C1 segment of cervical spinal cord (tissue), 14 donors: ENCODE measurements around the gene PDLIM1.

Experiments
- DNase-seq, 14 donors: peaks; one replicate each; lab custom pipeline; 2025; lab: John Stamatoyannopoulos, UW

Gene PDLIM1, protein sequence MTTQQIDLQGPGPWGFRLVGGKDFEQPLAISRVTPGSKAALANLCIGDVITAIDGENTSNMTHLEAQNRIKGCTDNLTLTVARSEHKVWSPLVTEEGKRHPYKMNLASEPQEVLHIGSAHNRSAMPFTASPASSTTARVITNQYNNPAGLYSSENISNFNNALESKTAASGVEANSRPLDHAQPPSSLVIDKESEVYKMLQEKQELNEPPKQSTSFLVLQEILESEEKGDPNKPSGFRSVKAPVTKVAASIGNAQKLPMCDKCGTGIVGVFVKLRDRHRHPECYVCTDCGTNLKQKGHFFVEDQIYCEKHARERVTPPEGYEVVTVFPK

DNA sequence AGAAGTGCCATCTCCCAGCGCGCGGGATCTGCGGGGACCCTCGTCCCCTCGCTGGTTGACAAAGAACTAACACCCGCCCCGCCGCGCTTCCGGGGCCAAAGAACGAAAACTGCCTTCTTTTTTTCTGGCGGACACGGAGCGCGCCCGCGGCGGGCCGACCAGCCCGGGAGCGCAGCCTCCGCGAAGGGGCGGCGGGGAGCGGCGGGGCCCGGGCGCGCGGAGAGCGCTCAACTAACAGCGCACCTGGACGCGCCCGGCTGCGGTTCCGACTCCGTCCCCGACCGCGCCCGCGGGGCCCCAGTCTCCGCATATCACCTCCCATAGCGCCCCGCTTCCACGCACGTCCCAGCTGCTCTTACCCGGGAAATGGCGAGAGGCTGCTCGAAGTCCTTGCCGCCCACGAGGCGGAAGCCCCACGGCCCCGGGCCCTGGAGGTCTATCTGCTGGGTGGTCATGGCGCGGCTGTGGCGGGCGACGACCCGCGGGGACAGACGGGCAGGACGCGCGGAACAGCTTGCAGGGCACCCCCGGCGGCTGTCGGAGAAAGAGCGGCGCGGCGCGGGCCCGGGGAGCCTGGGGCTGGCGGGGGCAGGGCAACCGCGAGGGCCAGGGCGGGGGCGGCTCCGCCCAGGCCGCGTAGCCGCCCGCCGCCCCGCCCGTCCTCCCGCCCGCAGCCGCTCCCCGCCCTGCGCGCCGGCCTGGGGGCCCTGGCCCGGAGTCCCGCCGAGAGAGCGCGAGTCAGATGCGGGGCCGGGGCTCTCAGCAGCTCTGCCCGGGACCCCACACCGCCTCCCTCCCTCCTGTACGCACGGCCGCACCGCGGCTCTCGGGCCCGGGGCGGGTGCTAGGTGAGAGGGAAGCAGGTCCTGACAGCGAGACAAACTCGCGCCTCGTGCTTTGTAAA is at the start of gene PDLIM1:
Gene PDLIM1 (minus strand): TSS at position 543 of the 904 bp plus-strand sequence. CDS start 88 bp downstream, at position 455.
- peak in 1 of 14 donors; percentile 1 for DNase-seq

DNA sequence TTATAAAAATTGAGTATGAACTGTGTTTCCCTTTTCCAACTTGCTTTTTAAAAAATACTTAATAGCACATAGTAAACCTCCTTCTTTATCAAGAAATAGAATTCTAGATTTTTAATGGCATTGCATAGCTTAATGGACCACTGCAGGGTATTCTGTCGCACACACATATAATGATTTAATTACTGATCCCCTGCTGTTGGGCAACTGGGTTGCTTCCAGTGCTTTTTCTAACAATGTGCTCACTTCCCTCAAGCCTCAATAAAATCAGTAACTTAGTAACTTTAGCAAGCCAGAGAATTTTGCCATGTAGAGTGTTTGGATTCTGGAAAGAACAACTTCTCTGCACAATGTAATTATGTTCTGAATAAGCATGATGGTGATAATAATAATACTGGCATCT is 49.1 kb upstream of the PDLIM1 start:
- no peak for DNase-seq

DNA sequence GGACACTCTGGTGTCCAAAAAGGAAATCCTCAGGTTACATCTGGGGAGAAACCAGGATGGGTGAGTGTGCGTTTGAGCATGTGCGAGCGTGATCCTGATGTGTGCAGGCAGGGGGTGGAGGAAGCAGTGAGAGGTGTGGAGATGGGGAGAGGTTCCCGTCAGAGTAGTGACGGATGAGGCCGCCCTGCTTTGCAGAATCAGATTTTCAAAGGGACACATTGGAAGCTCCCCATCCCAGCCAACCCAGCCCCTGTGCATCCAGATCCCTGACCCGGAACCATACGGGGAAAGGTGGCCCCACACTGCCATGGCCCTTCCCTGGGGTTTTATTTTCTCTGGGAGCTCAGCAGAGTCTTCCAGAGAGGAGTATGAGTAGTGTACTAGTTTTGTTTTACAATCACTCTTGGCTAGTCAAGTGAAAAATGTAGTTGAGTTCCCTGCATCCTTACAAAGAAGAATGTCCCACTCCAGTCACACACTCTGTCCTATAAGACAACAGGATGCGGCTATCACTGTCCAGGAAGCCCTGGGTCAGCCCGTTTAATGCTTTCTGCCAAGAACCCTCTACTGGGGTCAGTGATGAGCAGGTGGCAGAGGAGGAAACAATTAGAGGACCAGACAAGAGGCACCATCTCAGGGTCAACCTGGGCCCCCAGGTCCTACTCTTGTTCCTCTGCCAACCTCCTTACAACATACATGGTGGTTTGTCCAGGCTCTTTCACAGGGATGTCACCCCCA is 46.8 kb upstream of the PDLIM1 start:
- DNase-seq = no peak

DNA sequence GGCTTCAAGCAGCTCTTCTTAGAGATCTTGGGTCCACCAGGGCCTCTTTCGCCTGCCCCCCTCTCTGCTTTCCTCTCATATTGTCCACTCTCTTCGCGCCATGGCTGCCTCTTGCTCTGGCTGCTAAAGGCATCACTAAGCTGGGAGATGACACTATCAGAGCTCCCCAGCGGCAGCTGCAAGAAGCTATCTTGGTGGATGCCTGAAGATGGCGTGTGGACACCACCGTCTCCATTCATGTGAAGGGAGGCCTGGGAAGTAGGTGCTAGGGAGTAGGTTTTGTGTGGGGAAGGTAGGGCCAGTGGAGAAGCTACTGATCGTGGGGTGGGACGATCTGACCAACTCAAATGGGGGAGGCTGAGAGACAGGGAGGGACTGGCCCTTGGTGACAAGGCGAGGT is 45.9 kb upstream of the PDLIM1 start:
- DNase-seq = no peak

DNA sequence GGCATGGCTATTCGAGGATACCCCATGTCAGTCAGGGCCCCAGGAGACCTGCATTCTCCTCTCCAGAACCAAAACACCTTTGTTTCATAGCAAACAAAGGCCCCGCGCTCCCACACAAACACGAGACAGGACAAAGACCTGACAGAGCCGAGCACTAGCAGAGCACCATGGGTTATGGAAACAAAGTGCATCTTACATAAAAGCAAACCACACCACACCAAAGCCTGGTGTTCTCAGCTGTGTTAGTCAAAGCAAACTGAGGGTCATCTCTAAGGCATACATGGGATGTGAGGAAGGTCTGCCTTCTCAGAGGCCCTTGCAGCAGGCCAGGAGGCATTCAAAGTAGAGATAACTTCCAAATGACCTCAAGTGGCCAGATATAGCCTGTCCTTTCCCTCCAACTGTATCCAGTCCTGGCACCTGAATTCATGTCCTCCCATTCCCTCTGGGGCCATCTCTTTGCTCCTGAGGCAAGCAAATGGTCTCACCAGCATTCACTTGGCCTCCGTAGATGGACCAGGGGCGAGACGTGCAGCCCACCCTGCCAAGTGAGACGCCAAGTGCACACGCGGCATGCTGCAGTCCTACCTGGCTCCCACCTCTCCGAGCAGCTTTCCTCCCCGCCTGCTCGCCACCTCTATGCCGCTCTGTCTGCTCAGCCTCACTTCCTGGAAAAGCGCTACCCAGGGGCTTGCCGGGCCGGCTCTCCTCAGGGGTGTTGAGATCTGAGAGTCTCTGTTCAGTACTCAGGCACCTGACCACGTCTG is 45.3 kb upstream of the PDLIM1 start:
- DNase-seq = no peak

DNA sequence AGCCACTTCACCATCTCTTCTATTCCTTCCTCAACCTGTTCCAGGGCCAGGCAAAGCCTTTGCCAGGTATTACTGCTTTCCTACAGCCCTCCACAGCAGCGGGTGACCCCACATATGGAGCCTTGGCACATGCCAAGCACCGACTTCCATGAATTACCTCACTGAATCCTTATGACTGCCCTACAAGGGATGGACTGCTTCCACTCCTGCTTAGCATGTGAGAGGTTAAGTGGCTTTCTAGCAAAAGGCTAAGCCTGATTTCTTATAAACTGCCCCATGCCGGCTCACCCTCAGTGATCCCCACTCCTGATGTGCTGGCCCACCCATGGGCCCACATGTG is 44.0 kb upstream of the PDLIM1 start:
- peak in 1 of 14 donors; percentile 28 for DNase-seq

DNA sequence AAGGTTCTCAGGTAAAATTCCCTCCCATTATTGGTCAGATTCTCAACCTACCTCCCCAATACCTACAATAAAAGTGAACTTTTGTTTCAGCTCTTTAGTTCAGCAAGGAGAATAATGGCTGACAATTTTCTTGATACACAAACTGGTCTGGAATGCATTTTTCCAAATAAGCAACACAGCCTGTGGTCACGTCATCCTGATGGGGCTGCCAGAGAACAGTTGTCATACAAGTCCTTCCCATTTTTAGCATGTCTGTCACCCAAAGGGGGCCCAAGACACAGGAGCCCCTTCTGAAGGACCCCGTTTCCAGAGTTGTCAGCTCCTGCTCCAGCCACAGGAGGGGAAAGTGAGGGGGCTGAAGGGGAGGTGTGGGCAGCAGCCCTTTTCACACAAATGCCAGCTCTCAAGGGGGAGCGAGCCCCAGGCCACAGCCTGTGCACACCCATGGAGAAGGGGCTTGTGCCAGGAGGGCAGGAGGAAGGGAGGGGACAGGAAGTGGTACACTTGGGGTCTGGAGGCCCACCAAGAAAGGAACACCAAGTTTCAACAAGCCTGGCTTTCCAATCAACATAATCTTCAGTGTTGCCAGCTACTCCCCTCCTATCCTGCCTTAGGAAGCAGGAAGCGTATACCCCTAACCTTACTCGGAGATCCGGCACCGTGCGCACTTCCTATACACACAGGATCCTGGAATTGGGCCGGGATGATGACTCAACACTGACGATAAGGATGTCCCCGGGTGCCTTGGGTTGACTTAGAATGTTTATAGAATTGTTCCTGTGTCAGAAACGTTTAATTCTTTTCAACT is 43.4 kb upstream of the PDLIM1 start:
- DNase-seq = peak in 1 of 14 donors; percentile 6

DNA sequence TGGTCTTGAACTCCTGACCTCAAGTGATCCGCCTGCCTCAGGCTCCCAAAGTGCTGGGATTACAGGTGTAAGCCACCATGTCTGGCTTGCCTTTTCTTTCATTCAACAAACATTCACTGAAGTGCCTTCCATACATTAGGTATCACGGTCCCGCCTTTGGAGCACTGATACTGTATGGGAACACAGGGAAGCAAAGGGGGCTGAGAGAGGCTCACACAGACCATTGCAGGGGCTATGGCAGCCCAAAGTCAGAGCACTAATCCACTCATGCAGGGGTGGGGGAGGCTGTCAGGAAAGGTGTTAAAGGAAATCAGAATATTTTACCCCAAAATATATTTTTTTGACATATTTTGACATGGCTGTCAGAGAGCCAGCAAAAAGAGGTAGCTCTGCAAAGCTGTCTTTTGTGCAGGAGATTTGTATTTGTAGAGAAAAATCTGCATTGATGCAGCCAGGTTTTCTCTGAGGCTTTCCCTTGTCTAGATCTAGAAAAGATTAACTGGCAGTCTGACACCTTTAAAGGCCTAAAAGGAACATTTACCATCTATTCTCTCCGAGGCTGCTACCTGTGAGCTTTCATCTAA is 42.0 kb upstream of the PDLIM1 start:
- DNase-seq = no peak

DNA sequence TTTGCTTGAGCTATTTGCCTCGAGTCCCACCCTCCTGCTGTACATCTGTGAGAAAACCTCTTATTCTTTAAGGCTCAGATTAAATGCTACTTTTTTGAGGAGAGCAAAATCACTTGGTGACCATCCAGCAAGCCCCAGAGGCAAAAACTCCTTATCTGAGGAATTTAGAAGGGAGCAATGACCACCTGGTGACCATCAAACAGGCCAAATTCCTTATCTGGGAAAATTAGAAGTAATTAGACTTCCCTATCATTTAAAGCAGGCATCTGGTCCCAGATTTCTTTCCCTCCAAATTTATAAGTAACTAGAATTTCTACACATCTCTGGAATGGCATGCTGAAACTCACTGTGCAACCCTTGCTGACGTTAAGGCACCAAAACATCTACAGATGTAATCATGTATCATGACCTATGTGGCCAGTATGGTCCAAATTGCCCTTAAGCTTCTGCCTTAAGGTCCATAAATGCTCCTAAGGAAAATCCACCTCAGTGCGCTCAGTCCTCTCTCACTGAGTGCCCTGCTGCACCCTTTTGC is 40.9 kb upstream of the PDLIM1 start:
- DNase-seq = no peak

DNA sequence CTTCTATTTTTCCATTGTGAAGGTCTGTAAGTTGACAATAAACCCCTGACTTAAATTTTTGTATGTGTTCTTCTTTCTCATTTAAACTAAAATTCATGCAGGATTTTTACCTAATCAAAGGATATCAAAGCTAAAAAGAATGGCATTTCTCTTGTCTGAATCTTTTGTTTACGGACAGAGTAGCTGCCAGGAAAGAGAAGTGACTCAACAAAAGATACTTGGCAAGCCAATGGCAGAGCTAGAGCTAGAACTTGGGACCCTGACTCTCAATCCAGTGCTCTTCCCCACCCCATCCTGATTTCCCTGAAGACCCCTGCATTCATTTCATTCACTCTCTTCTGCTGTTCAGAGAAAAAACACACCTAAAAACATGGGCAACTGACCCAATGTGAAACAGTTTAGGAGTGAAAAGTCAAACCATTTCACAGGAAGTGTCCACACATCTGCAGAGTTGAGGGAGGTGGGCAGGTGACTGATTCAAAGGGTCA is 40.2 kb upstream of the PDLIM1 start:
- DNase-seq = no peak

DNA sequence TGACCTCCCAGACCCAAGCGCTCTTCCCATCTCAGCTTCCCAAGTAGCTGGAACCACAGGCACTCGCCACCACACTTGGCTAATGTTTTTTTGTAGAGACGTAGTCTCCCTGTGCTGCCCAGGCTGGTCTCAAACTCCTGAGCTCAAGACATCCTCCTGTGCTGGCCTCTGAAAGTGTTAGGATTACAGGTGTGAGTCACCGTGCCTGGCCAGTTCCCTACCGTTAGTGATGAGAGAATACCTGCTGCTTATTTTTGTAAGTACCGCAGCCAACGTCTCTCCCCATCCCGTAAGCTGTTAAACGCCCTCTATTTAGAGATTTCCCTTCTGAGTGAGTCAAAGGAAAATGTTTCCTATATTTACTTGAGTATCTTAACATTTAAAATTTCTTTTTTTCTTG is 38.5 kb upstream of the PDLIM1 start:
- DNase-seq = no peak

DNA sequence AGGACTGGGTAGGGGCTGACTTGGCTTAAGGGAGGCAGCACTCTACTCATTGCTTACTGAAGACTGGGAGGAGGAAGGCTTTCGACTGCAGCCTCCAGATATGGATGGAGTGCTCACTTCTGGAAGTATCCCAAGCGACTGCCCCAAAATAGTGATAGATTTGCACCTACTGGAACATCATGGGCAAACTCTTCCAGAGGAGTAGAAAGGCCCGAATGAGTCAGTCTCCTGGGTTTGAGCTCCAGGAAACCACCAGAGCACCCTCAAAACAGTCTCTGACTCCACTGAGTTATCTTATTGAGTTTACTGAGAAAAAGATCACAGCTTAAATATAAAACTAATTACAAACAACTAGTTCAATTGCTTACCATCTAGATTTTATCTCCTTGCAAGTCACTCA is 37.2 kb upstream of the PDLIM1 start:
- no peak for DNase-seq

DNA sequence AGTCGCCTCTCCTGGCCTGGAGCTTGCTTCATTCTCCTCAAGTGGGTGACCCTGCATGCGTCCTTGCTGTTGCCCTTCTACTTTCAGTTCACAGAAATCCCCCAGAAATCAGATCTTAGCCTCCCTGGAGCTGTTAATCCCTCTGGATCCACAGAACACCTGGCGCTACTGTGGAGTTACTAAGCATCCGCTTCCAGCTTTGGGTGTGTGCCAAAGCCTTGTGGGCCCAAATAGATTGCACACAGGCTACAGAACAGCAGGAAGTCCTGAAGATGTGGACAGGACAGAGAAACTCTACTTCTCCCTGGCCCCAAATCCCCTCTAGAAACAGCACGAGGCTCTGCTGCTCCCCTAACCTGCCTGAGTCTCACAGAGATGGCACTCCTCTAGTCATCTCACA is 36.6 kb upstream of the PDLIM1 start:
- no peak for DNase-seq

DNA sequence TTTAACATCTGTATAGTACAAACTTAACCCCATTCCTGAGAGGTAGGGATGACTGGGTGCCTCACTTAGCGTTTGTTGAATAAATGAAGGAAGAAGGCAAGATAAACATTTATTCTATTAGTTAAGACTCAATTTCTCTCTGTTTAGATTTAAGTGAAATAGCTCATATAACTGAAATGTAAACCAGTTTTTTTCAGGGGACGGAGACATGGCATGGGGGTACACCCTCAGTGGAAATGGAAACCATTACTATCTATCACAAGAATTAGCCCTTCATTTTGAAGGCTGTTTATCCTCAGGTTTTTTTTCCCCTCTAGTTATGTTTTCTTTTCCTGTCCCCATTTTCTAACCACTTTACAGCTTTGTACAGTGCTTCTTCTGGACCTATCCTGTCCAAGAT is 35.6 kb upstream of the PDLIM1 start:
- DNase-seq = no peak

DNA sequence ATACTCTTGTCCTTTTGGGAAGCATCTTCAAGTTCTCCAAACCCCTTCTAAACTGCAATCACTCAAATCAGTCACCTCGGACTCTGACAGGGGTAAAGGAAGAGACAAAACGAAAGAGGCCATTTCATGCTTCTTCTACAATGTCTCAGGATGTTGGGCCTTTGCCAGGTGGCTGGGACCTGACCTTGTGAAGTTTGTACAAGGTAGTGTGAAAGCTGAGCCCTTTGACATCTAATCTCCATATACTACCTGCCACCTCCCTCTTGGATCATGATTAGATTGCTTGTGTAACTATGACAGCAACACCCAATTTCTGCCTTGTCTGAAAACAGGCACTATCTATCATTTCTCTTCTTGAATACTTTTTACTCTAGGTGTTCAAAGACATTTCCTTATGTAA is 35.1 kb upstream of the PDLIM1 start:
- DNase-seq = no peak

DNA sequence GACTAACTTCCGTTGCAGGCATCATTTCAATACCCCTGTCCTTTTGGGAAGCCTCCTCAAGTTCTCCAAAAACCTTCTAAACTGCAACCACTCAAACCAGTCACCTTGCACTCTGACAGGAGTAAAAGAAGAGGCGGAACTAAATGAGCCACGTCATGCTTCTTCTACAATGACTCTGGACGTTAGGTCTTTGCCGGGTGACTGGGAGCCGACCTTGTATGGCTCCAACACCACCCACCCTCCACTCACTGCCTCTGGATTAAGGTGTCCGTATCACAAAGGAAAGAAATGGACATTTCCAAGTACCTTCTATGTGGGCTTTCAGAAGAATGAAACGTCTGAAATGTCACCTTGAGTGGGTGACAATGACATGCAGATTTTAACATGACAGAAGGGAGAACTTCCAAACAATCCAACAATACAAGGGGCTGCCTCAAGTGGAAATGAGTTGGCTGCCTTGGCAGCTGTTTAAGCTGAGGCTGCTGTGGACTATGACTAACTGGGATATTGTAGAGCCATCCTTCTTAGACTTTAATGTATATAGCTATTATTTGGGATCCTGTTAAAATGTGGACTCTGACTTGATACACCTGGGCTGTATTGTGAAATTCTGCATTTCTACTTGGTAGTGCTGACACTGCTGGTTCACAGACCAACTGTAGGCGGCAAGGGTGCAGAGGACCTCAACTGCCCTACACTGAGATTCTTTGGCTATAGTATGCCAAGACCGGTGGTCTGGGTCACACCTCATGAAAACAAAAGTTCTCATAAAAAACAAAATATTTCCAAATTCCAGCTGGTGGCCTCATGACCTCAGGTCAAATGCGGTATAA is 33.8 kb upstream of the PDLIM1 start:
- DNase-seq = no peak

DNA sequence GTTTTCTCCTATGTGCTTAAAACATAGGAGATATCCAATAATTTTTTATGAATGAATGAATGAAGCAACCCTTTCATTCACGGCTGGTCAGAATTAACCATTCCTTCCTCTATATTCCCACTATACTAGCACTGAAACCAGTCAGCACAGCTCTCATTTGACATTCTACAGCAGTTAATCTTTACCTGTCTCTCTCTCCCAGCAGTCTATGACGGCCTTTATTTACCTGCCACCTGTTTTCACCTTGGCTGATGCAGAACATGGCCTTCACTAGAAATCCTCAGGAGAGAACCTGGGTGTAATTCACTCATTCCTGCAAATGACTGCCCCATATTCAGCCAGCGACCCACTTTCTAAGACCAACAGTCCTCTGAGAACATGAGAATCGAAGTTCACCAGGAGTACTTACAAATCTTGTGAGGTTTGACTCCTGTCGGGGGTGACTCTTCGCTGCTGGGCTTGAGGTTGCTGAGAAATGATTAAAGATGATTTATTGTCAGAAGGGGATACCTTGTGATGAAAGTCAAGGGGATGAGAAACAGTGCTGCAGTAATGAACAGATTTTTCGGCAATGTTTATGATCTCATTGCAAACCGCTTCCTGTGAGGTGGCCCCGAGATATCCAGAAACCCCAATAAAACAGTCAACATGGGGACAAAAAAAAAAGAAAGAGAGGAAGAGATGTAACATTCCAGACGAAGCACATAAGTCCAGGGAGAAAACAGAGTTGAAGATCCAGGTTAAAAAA is 30.9 kb upstream of the PDLIM1 start:
- no peak for DNase-seq

DNA sequence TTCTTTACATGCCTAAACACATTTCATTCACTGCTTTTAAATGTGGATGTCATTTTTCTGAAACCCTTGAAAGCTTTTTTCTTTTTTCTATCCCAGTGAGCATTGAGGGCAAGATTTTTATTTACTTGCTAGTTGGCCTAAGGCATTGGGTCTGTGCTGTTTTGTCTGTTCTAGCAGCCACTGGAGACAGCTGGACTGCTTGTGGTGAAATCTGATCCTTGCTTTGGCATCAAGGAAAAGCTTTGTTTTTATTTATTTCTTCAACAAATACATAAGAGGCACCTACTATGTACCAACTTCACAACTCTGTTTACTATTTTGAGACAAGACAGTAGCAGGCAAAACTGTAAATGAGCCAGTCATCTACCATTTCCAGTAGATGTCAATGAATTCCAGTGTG is 28.4 kb upstream of the PDLIM1 start:
- DNase-seq = no peak
